ENCODE results near the gene SNAPC2.
"Not testable (repeated sequence)": the region's sequence is repeated elsewhere in the genome, so short reads cannot be mapped to it uniquely, and the experiment has no call there.

SNAPC2 gene

DNA sequence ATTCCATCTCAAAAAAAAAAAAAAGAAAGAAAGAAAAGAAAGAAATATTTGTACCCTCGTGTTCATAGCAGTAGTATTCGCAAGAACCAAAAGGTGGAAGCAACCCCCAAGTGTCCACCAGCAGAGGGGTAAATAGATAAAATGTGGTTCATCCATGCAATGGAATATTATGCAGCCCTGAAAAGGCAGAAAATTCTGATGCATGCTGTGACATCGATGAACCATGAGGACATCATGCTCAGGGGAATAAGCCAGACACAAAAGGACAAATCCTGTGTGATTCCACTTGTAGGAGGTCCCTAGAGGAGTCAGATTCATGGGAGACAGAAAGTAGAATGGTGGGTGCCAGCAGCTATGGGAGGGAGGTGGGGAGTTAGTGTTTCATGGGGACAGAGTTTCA, 38.2 kb upstream of the SNAPC2 start:
- no peak for FAIRE-seq
- DNase-seq (ENCODE audit: insufficient read length, low spot score) = no peak
- no peak for TF ChIP-seq POLR2A (IDR thresholded peaks at IDR 0.05; ENCODE audit: low read depth, low read length)

DNA sequence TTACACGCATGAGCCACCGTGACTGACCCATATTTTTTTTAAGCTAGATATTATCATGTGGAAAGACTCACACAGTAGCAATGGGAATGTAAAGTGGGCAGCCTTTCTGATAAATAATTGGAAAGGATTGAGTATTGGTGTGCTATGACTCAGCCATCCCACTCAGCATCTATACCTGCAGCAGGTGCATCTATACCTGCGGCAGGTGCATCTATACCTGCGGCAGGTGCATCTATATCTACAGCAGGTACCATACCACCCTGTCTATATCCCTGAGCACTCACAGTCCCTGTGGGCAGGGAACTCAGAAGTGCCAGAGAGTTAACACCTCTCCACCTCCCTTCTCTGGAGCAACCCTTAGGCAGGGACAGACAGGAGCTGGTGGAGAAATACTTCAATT, 37.0 kb upstream of the SNAPC2 start:
- no peak for TF ChIP-seq POLR2A (IDR thresholded peaks at IDR 0.05; ENCODE audit: low read depth, low read length)
- no peak for FAIRE-seq

DNA sequence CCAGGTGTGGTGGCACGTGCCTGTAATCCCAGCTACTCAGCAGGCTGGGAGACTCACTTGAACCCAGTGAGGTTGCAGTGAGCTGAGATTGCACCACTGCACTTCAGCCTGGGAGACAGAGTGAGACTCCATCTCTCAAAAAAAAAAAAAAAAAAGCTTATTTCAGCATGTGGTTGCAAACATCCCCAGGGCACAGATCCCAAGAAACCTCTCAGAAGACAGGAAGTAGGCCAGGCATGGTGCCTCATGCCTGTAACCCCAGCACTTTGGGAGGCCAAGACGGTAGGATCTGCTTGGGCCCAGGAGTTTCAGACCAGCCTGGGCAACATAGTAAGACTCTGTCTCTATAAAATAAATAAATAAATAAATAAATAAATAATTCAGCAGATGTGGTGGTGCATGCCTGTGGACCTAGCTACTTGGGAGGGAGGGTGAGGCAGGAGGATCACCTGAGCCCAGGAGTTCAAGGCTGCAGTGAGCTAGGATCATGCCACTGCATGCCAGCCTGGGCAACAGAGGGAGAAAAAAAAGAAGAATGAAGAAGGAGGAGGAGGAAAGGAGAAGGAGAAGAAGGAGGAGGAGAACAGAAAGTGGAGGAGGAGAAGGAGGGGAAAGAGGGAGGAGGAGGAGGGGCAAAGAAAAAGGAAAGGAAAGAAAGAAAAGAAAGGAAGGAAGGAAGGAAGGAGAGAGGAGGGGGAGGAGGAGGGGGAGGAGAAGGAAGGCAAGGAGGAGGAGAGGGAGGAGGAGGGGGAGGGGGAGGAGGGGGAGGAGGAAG, 36.2 kb upstream of the SNAPC2 start:
- FAIRE-seq (no peak), DNase-seq (ENCODE audit: insufficient read length, low spot score) (no peak)
- no peak for TF ChIP-seq POLR2A (IDR thresholded peaks at IDR 0.05; ENCODE audit: low read depth, low read length)

More for the DNA sequence above, 37.0 kb upstream of the SNAPC2 start:
- no peak for DNase-seq (ENCODE audit: insufficient read length, low spot score)

DNA sequence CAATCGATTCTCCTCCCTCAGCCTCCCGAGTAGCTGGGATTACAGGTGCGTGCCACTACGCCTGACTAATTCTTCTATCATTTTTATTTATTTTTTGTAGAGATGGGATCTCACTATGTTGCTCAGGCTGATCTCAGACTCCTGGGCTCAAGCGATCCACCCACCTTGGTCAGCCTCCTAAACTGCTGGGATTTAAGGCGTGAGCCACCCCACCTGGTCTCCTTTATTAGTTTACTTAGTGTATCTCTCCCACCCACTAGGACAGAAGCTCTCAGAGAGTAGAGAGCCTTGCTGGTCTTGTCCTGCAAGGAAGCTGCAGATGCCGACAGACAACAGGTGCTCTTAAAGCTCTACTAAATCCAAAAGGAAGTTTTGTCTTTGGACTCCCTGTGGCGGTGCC, 34.3 kb upstream of the SNAPC2 start:
- TF ChIP-seq POLR2A (IDR thresholded peaks at IDR 0.05; ENCODE audit: low read depth, low read length) = no peak
- FAIRE-seq (no peak), DNase-seq (ENCODE audit: insufficient read length, low spot score) (no peak)

DNA sequence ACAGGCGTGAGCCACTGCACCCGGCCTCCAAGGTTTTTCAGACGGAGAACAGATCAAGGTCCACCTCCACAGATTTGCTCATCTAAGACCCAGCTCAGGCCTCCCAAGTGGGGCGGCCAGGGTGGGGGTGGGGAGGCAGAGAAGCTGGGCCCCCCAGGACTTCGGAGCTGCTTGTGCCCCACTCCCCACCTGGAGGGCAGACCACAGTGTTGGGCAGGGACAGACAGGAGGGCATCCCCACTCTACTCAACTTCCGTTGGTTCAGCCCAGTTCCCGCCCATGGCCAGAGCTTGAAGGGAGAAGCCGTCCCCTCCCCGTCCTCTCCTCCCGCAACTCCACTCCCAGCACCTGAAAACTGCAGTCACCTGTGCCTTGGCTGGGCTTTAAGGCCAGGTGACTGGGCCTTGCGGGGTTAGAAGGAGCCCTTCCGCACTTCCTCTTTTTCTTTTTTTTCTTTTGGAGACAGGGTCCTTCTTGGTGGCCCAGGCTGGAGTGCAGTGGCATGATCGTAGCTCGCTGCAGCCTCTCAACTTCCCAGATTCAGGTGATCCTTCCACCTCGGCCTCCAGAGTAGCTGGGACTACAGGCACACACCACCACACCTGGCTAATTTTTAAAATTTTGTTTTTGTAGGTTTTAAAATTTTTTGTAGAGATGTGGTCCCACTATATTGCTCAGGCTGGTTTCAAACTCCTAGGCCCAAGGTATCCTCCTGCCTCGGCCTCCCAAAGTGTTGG, 32.6 kb upstream of the SNAPC2 start:
- TF ChIP-seq POLR2A (IDR thresholded peaks at IDR 0.05; ENCODE audit: low read depth, low read length) = no peak
- no peak for FAIRE-seq
- DNase-seq (ENCODE audit: insufficient read length, low spot score) = no peak

DNA sequence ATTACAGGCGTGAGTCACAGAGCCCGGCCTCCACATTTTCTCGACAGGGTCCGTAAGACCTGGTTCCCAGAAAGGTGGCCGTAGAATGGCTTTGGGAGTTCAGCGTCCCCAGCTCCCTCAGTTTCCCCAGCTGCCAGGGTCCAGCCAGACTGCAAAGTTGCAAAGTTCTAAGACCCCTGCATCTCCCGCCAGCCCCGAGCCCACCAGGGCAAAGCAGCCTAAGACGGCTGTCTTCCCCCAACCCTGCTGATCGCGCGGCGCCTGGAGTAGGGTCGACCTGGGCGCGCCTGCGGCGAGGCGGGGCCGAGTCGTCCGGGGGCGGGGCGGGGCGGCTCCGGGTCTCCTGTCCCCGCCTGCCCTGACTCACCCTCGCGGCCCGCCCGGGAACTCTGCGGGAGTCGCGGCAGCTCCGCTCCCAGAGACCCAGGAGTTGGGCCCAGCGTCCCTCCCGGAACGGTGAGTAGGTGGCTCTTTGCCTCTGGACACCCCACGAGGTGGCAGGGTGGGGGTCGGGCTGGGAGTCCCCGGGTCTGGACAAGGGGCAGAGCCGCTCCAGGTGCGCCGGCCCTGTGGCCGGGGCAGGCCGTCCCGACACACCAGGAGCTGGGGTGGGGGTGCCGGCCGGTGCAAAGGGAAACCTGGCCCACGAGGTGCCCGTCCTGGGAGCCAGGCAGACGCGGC, 31.9 kb upstream of the SNAPC2 start, which contains the start of gene LRRC8E:
Gene LRRC8E, plus strand, starts transcription at position 366 of the 681 bp plus-strand sequence. CDS start 7,094 bp downstream, outside the sequence.
- DNase-seq (ENCODE audit: insufficient read length, low spot score) = peak; percentile 74
- peak; percentile 87 for TF ChIP-seq POLR2A (IDR thresholded peaks at IDR 0.05; ENCODE audit: low read depth, low read length)
- FAIRE-seq = no peak

DNA sequence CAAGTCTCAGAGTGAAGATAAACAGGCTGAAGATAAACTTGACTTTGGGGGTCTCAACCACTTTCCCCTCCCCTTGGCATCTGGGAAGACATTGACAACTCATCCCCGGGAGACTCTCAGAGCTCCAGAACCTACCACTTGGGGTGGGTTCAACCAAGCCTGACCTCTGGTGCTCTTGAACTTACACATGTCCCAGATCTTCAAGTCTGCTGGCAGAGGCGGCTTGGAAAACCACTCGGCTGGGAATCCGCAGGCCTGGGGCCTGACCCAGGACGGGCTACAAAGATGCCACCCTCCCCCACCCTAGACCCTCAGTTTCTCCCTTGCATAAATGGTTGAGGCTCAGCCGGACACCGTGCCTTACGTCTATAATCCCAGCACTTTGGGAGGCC, 31.3 kb upstream of the SNAPC2 start:
- FAIRE-seq = no peak
- TF ChIP-seq POLR2A (IDR thresholded peaks at IDR 0.05; ENCODE audit: low read depth, low read length) = no peak
- DNase-seq (ENCODE audit: insufficient read length, low spot score) = no peak

DNA sequence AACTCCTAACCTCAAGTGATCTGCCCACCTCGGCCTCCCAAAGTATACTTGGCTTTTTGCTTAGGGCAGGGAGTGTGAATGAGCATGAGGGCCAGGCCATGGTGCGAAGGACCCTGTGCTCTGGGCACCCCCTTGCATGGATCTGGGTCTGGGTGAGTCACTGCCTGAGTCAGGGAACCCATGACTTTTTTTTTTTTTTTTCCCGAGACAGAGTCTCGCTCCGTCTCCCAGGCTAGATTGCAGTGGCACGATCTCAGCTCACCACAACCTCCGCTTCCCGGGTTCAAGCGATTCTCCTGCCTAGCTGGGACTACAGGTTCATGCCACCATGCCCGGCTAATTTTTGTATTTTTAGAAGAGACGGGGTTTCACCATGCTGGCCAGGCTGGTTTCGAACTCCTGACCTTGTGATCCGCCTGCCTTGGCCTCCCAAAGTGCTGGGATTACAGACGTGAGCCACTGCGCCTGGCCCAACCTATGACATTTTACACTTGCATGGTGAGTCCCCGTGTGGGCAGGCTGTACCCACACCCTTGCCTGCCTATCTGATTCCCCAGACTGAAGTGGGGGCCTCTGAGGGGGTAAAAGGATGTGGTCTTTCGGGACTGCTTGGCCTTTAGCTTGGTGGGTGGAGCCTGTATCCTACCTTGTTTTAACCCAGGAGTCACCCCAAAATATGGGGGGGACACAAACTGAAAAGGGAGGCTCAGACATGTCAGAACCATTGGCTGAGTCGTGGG, 26.6 kb upstream of the SNAPC2 start:
- not testable (repeated sequence) for DNase-seq (ENCODE audit: insufficient read length, low spot score); FAIRE-seq

DNA sequence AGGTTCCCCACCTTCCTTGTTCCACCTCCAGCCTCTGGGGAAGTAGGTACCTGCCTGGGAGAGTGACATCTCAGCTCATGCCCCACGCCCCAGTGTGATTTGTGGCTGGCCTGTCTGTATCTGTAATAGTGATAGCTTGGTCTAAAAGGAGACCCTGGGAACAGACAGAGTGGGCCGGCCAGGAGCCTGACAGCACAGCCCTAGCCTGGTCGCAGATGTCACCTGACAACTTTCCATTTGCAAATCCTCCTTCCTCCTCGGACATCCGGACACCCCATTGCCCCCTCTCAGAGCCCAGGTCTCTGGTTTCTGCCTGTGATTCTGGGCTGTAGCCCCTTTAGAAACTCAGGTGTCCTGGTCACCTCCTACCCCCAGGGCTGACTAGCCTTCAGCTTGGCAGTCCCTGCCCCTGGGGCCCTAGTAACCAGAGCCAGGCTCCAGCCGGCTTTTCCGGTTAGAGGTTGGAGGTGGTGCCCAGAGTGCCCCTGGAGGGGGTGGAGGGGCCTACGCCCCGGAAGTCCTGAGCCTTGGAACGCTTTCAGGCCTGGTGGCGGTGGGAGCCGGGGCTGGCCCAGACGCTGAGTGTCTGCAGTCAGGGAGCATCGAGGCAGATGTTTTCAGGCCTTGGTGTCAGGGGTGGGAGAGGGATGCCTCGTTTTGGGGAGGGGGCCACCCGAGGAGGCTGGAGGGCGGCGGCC, 25.4 kb upstream of the SNAPC2 start:
- FAIRE-seq (no peak), DNase-seq (ENCODE audit: insufficient read length, low spot score) (no peak)
- TF ChIP-seq POLR2A (IDR thresholded peaks at IDR 0.05; ENCODE audit: low read depth, low read length) = no peak

DNA sequence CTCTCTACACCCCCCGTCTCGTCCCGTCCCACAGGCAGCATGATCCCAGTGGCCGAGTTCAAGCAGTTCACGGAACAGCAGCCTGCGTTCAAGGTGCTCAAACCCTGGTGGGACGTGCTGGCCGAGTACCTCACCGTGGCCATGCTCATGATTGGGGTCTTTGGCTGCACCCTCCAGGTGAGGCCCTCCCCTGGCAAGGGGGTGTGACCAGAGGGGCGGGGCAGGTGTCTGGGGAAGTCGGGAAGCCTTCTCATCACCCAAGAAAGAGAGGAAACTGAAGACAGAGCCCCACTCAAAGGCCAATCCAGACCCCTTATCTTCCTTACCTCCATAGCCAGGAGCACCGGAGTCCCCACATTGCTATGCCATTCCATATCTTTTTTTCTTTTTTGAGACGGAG, 24.6 kb upstream of the SNAPC2 start:
- TF ChIP-seq POLR2A (IDR thresholded peaks at IDR 0.05; ENCODE audit: low read depth, low read length) = no peak
- FAIRE-seq = no peak
- no peak for DNase-seq (ENCODE audit: insufficient read length, low spot score)

DNA sequence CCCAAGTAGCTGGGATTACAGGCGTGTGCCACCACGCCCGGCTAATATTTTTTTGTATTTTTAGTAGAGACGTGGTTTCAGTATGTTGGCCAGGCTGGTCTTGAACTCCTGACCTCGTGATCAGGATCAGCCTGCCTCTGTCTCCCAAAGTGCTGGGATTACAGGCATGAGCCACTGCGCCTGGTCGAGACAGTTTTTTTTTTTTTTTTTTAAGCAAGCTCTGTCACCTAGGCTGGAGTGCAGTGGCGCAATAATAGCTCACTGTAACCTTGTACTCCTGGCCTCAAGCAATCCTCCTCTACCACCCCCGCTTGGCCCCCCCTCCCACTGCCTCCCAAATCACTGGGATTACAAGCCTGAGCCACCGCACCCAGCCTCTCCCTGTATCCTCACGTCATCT, 22.8 kb upstream of the SNAPC2 start:
- no peak for FAIRE-seq
- no peak for TF ChIP-seq POLR2A (IDR thresholded peaks at IDR 0.05; ENCODE audit: low read depth, low read length)
- DNase-seq (ENCODE audit: insufficient read length, low spot score) = no peak

DNA sequence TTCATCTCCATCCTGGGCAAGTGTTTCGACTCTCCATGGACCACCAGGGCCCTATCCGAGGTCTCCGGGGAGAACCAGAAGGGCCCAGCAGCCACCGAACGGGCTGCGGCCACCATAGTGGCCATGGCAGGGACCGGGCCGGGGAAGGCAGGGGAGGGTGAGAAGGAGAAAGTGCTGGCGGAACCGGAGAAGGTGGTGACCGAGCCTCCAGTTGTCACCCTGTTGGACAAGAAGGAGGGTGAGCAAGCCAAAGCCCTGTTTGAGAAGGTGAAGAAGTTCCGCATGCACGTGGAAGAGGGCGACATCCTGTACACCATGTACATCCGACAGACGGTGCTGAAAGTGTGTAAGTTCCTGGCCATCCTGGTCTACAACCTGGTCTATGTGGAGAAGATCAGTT, 21.2 kb upstream of the SNAPC2 start:
- no peak for DNase-seq (ENCODE audit: insufficient read length, low spot score)
- no peak for TF ChIP-seq POLR2A (IDR thresholded peaks at IDR 0.05; ENCODE audit: low read depth, low read length)
- FAIRE-seq = no peak

DNA sequence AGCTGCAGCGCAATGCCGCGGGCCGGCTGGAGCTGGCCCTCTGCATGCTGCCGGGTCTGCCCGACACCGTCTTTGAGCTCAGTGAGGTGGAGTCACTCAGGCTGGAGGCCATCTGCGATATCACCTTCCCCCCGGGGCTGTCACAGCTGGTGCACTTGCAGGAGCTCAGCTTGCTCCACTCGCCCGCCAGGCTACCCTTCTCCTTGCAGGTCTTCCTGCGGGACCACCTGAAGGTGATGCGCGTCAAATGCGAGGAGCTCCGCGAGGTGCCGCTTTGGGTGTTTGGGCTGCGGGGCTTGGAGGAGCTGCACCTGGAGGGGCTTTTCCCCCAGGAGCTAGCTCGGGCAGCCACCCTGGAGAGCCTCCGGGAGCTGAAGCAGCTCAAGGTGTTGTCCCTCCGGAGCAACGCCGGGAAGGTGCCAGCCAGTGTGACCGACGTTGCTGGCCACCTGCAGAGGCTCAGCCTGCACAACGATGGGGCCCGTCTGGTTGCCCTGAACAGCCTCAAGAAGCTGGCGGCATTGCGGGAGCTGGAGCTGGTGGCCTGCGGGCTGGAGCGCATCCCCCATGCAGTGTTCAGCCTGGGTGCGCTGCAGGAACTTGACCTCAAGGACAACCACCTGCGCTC, 20.3 kb upstream of the SNAPC2 start:
- DNase-seq (ENCODE audit: insufficient read length, low spot score) = no peak
- TF ChIP-seq POLR2A (IDR thresholded peaks at IDR 0.05; ENCODE audit: low read depth, low read length) = no peak
- FAIRE-seq = no peak

All from H54 (cell line).